ENCODE data around the gene PCDHB12.
"Not testable (repeated sequence)": the region's sequence is repeated elsewhere in the genome, so short reads cannot be mapped to it uniquely, and the experiment has no call there.

PCDHB12 gene

GRCh38 chr5:141210849-141211248, 2.3 kb downstream of the PCDHB12 start:
- not testable (repeated sequence) for DNase-seq

- DNase-seq: not testable (repeated sequence)
These were observed 5.3 kb downstream of the PCDHB12 start, which contains the start of gene PCDHB13 for GRCh38 chr5:141213656-141214339. Gene PCDHB13, plus strand, starts transcription at chr5:141213919. Its CDS starts 205 bp downstream, at chr5:141214124.

- DNase-seq: not testable (repeated sequence)
These were observed 6.1 kb downstream of the PCDHB12 start for GRCh38 chr5:141214583-141214982.

- not testable (repeated sequence) for DNase-seq
These were observed 7.0 kb downstream of the PCDHB12 start for GRCh38 chr5:141215504-141215903.

GRCh38 chr5:141216035-141216434, 7.5 kb downstream of the PCDHB12 start:
- DNase-seq: not testable (repeated sequence)

- no peak for DNase-seq
These were observed 14.7 kb downstream of the PCDHB12 start, which contains the start of gene PCDHB14 for GRCh38 chr5:141223112-141223783. Gene PCDHB14, plus strand, starts transcription at chr5:141223343. Its CDS starts 163 bp downstream, at chr5:141223506.

GRCh38 chr5:141224844-141225243, 16.3 kb downstream of the PCDHB12 start:
- DNase-seq: not testable (repeated sequence)

- not testable (repeated sequence) for DNase-seq
These were observed 16.9 kb downstream of the PCDHB12 start for GRCh38 chr5:141225421-141225820.

GRCh38 chr5:141234109-141234667, 25.7 kb downstream of the PCDHB12 start:
- DNase-seq: no peak

- not testable (repeated sequence) for DNase-seq
These were observed 27.4 kb downstream of the PCDHB12 start for GRCh38 chr5:141235922-141236321.

GRCh38 chr5:141236516-141237313, 28.2 kb downstream of the PCDHB12 start:
- no peak for DNase-seq

GRCh38 chr5:141241496-141241895, 33.0 kb downstream of the PCDHB12 start:
- no peak for DNase-seq

- no peak for DNase-seq
These were observed 36.8 kb downstream of the PCDHB12 start, which contains the start of gene PCDHB15 for GRCh38 chr5:141245250-141245717. Gene PCDHB15, plus strand, starts transcription at chr5:141245395. Its CDS starts 184 bp downstream, at chr5:141245579.

GRCh38 chr5:141246971-141247370, 38.5 kb downstream of the PCDHB12 start:
- not testable (repeated sequence) for DNase-seq

GRCh38 chr5:141247434-141247833, 38.9 kb downstream of the PCDHB12 start:
- not testable (repeated sequence) for DNase-seq

- DNase-seq: no peak
These were observed 42.1 kb downstream of the PCDHB12 start for GRCh38 chr5:141250576-141250975.

- DNase-seq: no peak
These were observed 49.9 kb downstream of the PCDHB12 start for GRCh38 chr5:141258464-141258863.

GRCh38 chr5:141258948-141259347, 50.4 kb downstream of the PCDHB12 start:
- DNase-seq: no peak

- no peak for DNase-seq
These were observed 52.1 kb downstream of the PCDHB12 start for GRCh38 chr5:141260458-141261237.

- no peak for DNase-seq
These were observed 52.7 kb downstream of the PCDHB12 start for GRCh38 chr5:141261238-141261546.

Measured in NK-92 treated with Interleukin-12 subunit alpha and Interleukin-12 subunit beta, amount 100 ng/mL, for 24 hours (cell line).